GM06990 (cell line): ENCODE measurements around the gene ANKRD34A.
"Not testable (repeated sequence)": the region's sequence is repeated elsewhere in the genome, so short reads cannot be mapped to it uniquely, and the experiment has no call there.

ENCODE experiments used
- DNase-seq: peaks from one replicate; pipeline ENCODE4 v3.0.0-alpha.2; 2011; ENCODE audit not compliant: insufficient read length; ENCODE audit errors: extremely low read depth
- H3K27me3 ChIP-seq: replicated peaks from 2 replicates; pipeline ENCODE4 v1.6.0; 2011; ENCODE audit warnings: low read length; ENCODE audit not compliant: control insufficient read depth, insufficient read depth
- H3K36me3 ChIP-seq: 2 replicates; pipeline ENCODE4 v1.5.1; 2011; ENCODE audit warnings: low read length; ENCODE audit not compliant: control insufficient read depth, insufficient read depth
- H3K4me3 ChIP-seq: replicated peaks from 2 replicates; pipeline ENCODE4 v1.5.1; 2011; ENCODE audit warnings: low read depth, mild to moderate bottlenecking, control low read depth, low read length
- CTCF ChIP-seq: IDR thresholded peaks from 2 replicates; pipeline ENCODE4 v1.5.1; 2011; ENCODE audit warnings: low read length, control low read depth, mild to moderate bottlenecking, inconsistent platforms; ENCODE audit not compliant: insufficient read depth, poor library complexity, severe bottlenecking

ANKRD34A gene

GRCh38 chr1:145944532-145944931 is 19.8 kb downstream of the ANKRD34A start:
- Histone ChIP-seq H3K36me3 (peaks cover 1% of the 10 kb centered on the region), H3K27me3 (no peaks in the 10 kb centered on the region), H3K4me3 (no peak overlapping the region)
- DNase-seq = no peak
- no peak for TF ChIP-seq CTCF

GRCh38 chr1:145942871-145943270 is 21.5 kb downstream of the ANKRD34A start:
- TF ChIP-seq CTCF = no peak
- Histone ChIP-seq H3K4me3 (no peak overlapping the region), H3K36me3 (peaks cover 1% of the 10 kb centered on the region), H3K27me3 (no peaks in the 10 kb centered on the region)
- DNase-seq = no peak

GRCh38 chr1:145942405-145942804 is 22.0 kb downstream of the ANKRD34A start:
- Histone ChIP-seq H3K4me3 (no peak overlapping the region), H3K36me3 (peaks cover 1% of the 10 kb centered on the region), H3K27me3 (no peaks in the 10 kb centered on the region)
- DNase-seq = no peak
- TF ChIP-seq CTCF = no peak

GRCh38 chr1:145937436-145937835 is 26.9 kb downstream of the ANKRD34A start:
- TF ChIP-seq CTCF = no peak
- H3K27me3 ChIP-seq = no peaks in the 10 kb centered on the region
- no peak overlapping the region for H3K4me3 ChIP-seq
- peaks cover 3% of the 10 kb centered on the region for H3K36me3 ChIP-seq
- no peak for DNase-seq

GRCh38 chr1:145936247-145936646 is 28.1 kb downstream of the ANKRD34A start:
- DNase-seq = no peak
- H3K4me3 ChIP-seq = no peak overlapping the region
- no peak for TF ChIP-seq CTCF
- peaks cover 2% of the 10 kb centered on the region for H3K36me3 ChIP-seq
- H3K27me3 ChIP-seq = no peaks in the 10 kb centered on the region

- Histone ChIP-seq H3K36me3 (peaks cover 2% of the 10 kb centered on the region), H3K27me3 (no peaks in the 10 kb centered on the region), H3K4me3 (no peak overlapping the region)
- no peak for DNase-seq
- no peak for TF ChIP-seq CTCF
Observed at GRCh38 chr1:145935708-145936107, 28.7 kb downstream of the ANKRD34A start.

- H3K36me3 ChIP-seq, H3K4me3 ChIP-seq, DNase-seq, H3K27me3 ChIP-seq: not testable (repeated sequence)
Observed at GRCh38 chr1:145932522-145933009, 31.8 kb downstream of the ANKRD34A start.
